Smooth muscle cell (in vitro differentiated cells): ENCODE results near the gene MSANTD3. TPM values are rescaled to one million over a fixed set of nuclear protein-coding genes. Genes with fewer than 3 reads are reported as not detected.

Experiments
- DNase-seq: peaks from one replicate; lab custom pipeline; 2025; ENCODE audit not compliant: unreplicated experiment; lab: John Stamatoyannopoulos, UW
- H2AFZ ChIP-seq: fragments of 200-600 bp; sonication (generic); 2 replicates; pipeline ENCODE4 v1.6.0; 2016; ENCODE audit warnings: antibody characterized with exemption, low read depth, mild to moderate bottlenecking
- H3F3A ChIP-seq: fragments of 200-600 bp; sonication (generic); 2 replicates; pipeline ENCODE4 v1.6.0; 2017; ENCODE audit warnings: antibody characterized with exemption, low read depth
- H3K27ac ChIP-seq: fragments of 200-600 bp; sonication (generic); 2 replicates; pipeline ENCODE4 v1.5.1; 2016; ENCODE audit warnings: low read depth, mild to moderate bottlenecking
- H3K27me3 ChIP-seq: fragments of 200-600 bp; sonication (generic); 2 replicates; pipeline ENCODE4 v1.6.1; 2016; ENCODE audit warnings: low read depth, mild to moderate bottlenecking
- H3K36me3 ChIP-seq: fragments of 200-600 bp; sonication (generic); 2 replicates; pipeline ENCODE4 v1.5.1; 2016; ENCODE audit warnings: low read depth
- H3K4me1 ChIP-seq: fragments of 200-600 bp; sonication (generic); 2 replicates; pipeline ENCODE4 v1.5.1; 2016; ENCODE audit warnings: low read depth
- H3K4me2 ChIP-seq: fragments of 200-600 bp; sonication (generic); 2 replicates; pipeline ENCODE4 v1.6.0; 2016; ENCODE audit warnings: mild to moderate bottlenecking
- H3K4me3 ChIP-seq: fragments of 200-600 bp; sonication (generic); 2 replicates; pipeline ENCODE4 v1.5.1; 2016; ENCODE audit warnings: mild to moderate bottlenecking
- H3K79me2 ChIP-seq: fragments of 200-600 bp; sonication (generic); 2 replicates; pipeline ENCODE4 v1.6.0; 2016; ENCODE audit warnings: low read depth, mild to moderate bottlenecking
- H3K9ac ChIP-seq: fragments of 200-600 bp; sonication (generic); 2 replicates; pipeline ENCODE4 v1.6.0; 2016; ENCODE audit warnings: low read depth
- H3K9me3 ChIP-seq: fragments of 200-600 bp; sonication (generic); replicated peaks from 2 replicates; pipeline ENCODE4 v1.5.1; 2016; ENCODE audit warnings: low read depth
- H4K20me1 ChIP-seq: fragments of 200-600 bp; sonication (generic); 2 replicates; pipeline ENCODE4 v1.6.0; 2016; ENCODE audit warnings: low read depth
- WGBS: methylation state at CpG from one replicate; pipeline ENCODE4 v1.1.7; 2016; ENCODE audit warnings: low lambda C conversion rate; 5-methylcytosine and 5-hydroxymethylcytosine counted together
- polyA plus RNA-seq: library from polyadenylated mRNA; unstranded; fragments of >200 nt; fragmentation: Nextera tagmentation; extraction: Ambion mirVana; gene quantifications from 2 replicates; pipeline ENCODE4 v1.2.1, GENCODE V29; 2016
- total RNA-seq: library from RNA; depleted of rRNA; stranded (reverse); fragments of >200 nt; gene quantifications from 2 replicates; pipeline ENCODE4 v1.2.3, GENCODE V29; 2014
- TF ChIP-seq, protein P1 (sequence below): fragments of 200-600 bp; sonication (generic); IDR thresholded peaks from 2 replicates; pipeline ENCODE4 v1.5.1; 2017; ENCODE audit warnings: borderline replicate concordance, mild to moderate bottlenecking, antibody characterized with exemption; ENCODE audit not compliant: insufficient read depth, poor library complexity, severe bottlenecking

The MSANTD3 gene
- total and polyA plus RNA-seq, 2 experiments from 2014 or later = 40.4 to 49.1 TPM

DNA sequence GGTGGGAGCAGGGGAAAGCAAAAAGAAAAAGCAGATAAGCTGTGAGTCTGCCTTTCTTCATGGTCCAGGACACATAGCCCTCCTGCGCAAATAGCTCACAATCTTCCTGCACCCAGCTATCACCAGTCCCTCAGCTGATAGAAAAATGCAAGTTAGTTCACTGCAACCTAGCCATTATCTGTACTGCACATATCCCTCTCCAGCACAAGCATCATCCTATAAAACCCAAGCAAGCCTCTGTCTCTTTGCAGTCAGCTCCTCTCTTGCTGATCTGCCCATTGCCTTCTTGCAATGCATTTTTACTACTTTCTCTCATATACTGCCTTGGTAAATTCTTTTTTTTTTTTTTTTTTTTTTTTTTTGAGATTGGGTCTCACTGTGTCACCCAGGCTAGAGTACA is 20.0 kb upstream of the MSANTD3 start:
- Histone ChIP-seq H4K20me1 (no peaks in the 10 kb centered on the region), H3K36me3 (no peaks in the 10 kb centered on the region), H3K9ac (no peak overlapping the region), H3K27ac (no peak overlapping the region), H3K9me3 (no peaks in the 10 kb centered on the region), H3F3A (no peaks in the 10 kb centered on the region), H2AFZ (no peak overlapping the region), H3K79me2 (no peaks in the 10 kb centered on the region), H3K4me3 (no peak overlapping the region), H3K4me2 (no peak overlapping the region), H3K27me3 (no peaks in the 10 kb centered on the region), H3K4me1 (no peaks in the 10 kb centered on the region)
- WGBS = 85% methylated on average over 1 of the region's 1 CpG
- TF ChIP-seq, protein P1, sequence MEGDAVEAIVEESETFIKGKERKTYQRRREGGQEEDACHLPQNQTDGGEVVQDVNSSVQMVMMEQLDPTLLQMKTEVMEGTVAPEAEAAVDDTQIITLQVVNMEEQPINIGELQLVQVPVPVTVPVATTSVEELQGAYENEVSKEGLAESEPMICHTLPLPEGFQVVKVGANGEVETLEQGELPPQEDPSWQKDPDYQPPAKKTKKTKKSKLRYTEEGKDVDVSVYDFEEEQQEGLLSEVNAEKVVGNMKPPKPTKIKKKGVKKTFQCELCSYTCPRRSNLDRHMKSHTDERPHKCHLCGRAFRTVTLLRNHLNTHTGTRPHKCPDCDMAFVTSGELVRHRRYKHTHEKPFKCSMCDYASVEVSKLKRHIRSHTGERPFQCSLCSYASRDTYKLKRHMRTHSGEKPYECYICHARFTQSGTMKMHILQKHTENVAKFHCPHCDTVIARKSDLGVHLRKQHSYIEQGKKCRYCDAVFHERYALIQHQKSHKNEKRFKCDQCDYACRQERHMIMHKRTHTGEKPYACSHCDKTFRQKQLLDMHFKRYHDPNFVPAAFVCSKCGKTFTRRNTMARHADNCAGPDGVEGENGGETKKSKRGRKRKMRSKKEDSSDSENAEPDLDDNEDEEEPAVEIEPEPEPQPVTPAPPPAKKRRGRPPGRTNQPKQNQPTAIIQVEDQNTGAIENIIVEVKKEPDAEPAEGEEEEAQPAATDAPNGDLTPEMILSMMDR = no peak
- no peak for DNase-seq

DNA sequence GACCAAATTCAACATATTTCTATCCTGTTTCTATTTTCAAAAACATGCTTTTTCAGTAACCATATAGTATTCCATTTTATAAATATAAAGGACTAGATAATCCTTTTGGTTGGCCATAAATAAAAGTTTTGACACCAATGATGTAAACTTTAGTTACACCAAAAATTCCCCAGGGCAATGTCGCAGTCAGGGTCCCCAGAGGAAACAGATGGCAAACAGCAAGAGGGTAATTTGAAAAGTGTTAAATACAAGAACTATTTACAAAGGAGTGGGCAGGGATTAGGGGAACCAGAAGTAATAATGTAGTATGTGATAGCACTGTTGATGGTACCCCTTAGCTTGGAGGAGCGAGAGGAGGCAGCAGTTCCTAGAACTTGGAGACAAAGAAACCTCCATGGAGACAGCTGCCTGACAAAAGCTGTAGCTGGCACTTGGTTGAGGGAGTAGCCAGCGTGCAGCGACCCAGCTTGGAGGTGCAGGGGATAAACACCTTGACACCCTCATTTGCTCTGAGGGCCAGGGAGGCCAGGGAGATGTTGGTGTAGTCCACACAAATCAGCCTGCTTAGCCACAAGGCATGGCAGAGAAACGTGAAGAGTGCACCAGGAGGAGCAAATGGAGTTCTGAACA is 18.3 kb upstream of the MSANTD3 start:
- H3K27me3 ChIP-seq = no peaks in the 10 kb centered on the region
- H3K79me2 ChIP-seq = no peaks in the 10 kb centered on the region
- no peak overlapping the region for H3K9ac ChIP-seq
- H3K4me2 ChIP-seq = no peak overlapping the region
- no peaks in the 10 kb centered on the region for H3K4me1 ChIP-seq
- TF ChIP-seq, protein P1 = no peak
- no peaks in the 10 kb centered on the region for H3F3A ChIP-seq
- no peaks in the 10 kb centered on the region for H3K9me3 ChIP-seq
- no peaks in the 10 kb centered on the region for H3K36me3 ChIP-seq
- H2AFZ ChIP-seq = no peak overlapping the region
- H3K27ac ChIP-seq = no peak overlapping the region
- 83% methylated on average over 5 of the region's 5 CpGs for WGBS
- H4K20me1 ChIP-seq = no peaks in the 10 kb centered on the region
- no peak for DNase-seq
- H3K4me3 ChIP-seq = no peak overlapping the region

DNA sequence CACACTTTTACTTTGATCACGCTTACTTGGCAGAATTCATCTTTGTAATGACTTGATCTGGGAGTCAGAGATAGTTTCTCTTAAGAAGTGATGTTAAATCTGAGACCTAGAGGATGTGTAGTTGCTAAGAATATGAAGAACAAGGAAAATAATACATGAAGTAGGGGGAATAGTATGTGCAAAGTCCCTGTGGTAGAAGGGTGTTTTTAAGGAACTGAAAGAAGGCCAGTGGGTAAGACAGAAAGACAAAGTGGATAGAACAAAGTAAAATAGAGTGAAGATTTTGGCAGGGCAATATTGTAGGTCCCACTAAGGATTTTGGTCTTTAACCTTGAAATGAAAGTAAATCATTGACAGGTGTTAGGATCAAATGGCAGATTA is 17.8 kb upstream of the MSANTD3 start:
- Histone ChIP-seq H3K27me3 (no peaks in the 10 kb centered on the region), H4K20me1 (no peaks in the 10 kb centered on the region), H3K9ac (no peak overlapping the region), H3K9me3 (no peaks in the 10 kb centered on the region), H3K79me2 (no peaks in the 10 kb centered on the region), H3K4me2 (no peak overlapping the region), H2AFZ (no peak overlapping the region), H3K4me3 (no peak overlapping the region), H3K36me3 (no peaks in the 10 kb centered on the region), H3K27ac (no peak overlapping the region), H3F3A (no peaks in the 10 kb centered on the region), H3K4me1 (no peaks in the 10 kb centered on the region)
- WGBS = 95% methylated on average over 1 of the region's 1 CpG
- TF ChIP-seq, protein P1 = no peak
- DNase-seq = no peak
